ENCODE data around the gene MAST4. TPM values are rescaled to one million over a fixed set of nuclear protein-coding genes. Genes with fewer than 3 reads are reported as not detected.

The MAST4 gene
- total and polyA plus RNA-seq, 2 donors (not counting 1 experiment from before 2014, with no cell fraction given), result 7.0 to 15.2 TPM

GRCh38 chr5:66769839-66770617 is 173.8 kb downstream of the MAST4 start:
- no peaks in the 10 kb centered on the region for H4K20me1 ChIP-seq (ENCODE audit: control insufficient read depth, extremely low read depth, insufficient read depth, low read length)
- no peaks in the 10 kb centered on the region for H3K4me1 ChIP-seq (ENCODE audit: control insufficient read depth, extremely low read depth, insufficient read depth, low read length)
- no peaks in the 10 kb centered on the region for H3K27me3 ChIP-seq (ENCODE audit: control insufficient read depth, insufficient read depth, low read length)
- H3K4me3 ChIP-seq (replicated peaks in 1 of 4; ENCODE audit: control extremely low read depth in 1 of 4, insufficient read depth in 1 of 4, low read depth in 3 of 4, low read length in 4 of 4), result no peak overlapping the region
- H3K79me2 ChIP-seq (ENCODE audit: control insufficient read depth, insufficient read depth, low read length), result no peaks in the 10 kb centered on the region
- no peak overlapping the region for H3K9ac ChIP-seq (ENCODE audit: insufficient read depth, low read length)
- no peaks in the 10 kb centered on the region for H3K36me3 ChIP-seq (ENCODE audit: control insufficient read depth, insufficient read depth, low read length)
- no peak overlapping the region for H3K4me2 ChIP-seq (ENCODE audit: extremely low read depth, insufficient read depth, low read length)
- TF ChIP-seq EZH2 (IDR thresholded peaks at IDR 0.05; ENCODE audit: low read length, missing control alignments) (no peak), CTCF (conservative IDR thresholded peaks at IDR 0.05 in 1 of 2, IDR thresholded peaks at IDR 0.05 in 1 of 2; ENCODE audit: low read depth in 1 of 2, low read length in 2 of 2) (peak in 1 of 2 donors; percentile 24)
- no peak overlapping the region for H2AFZ ChIP-seq (ENCODE audit: low read length)
- H3K27ac ChIP-seq (ENCODE audit: insufficient read depth, low read length), result no peak overlapping the region
- DNase-seq (ENCODE audit: low read depth in 2 of 2), result peak; percentile 3 to 21
- no peaks in the 10 kb centered on the region for H3K9me3 ChIP-seq (ENCODE audit: control insufficient read depth, insufficient read depth, low read depth, low read length)

GRCh38 chr5:66777868-66778267 is 181.7 kb downstream of the MAST4 start:
- Histone ChIP-seq H3K27me3 (ENCODE audit: control insufficient read depth, insufficient read depth, low read length) (no peaks in the 10 kb centered on the region), H2AFZ (ENCODE audit: low read length) (no peak overlapping the region), H3K4me2 (ENCODE audit: extremely low read depth, insufficient read depth, low read length) (no peak overlapping the region), H3K27ac (ENCODE audit: insufficient read depth, low read length) (no peak overlapping the region), H3K79me2 (ENCODE audit: control insufficient read depth, insufficient read depth, low read length) (no peaks in the 10 kb centered on the region), H4K20me1 (ENCODE audit: control insufficient read depth, extremely low read depth, insufficient read depth, low read length) (no peaks in the 10 kb centered on the region), H3K9me3 (ENCODE audit: control insufficient read depth, insufficient read depth, low read depth, low read length) (no peaks in the 10 kb centered on the region), H3K4me1 (ENCODE audit: control insufficient read depth, extremely low read depth, insufficient read depth, low read length) (no peaks in the 10 kb centered on the region), H3K4me3 (replicated peaks in 1 of 4; ENCODE audit: control extremely low read depth in 1 of 4, insufficient read depth in 1 of 4, low read depth in 3 of 4, low read length in 4 of 4) (no peak overlapping the region), H3K36me3 (ENCODE audit: control insufficient read depth, insufficient read depth, low read length) (no peaks in the 10 kb centered on the region), H3K9ac (ENCODE audit: insufficient read depth, low read length) (no peak overlapping the region)
- TF ChIP-seq CTCF (conservative IDR thresholded peaks at IDR 0.05 in 1 of 2, IDR thresholded peaks at IDR 0.05 in 1 of 2; ENCODE audit: low read depth in 1 of 2, low read length in 2 of 2) (no peak), EZH2 (IDR thresholded peaks at IDR 0.05; ENCODE audit: low read length, missing control alignments) (no peak)
- peak in 1 of 2 donors; percentile 17 for DNase-seq (ENCODE audit: low read depth in 2 of 2)

GRCh38 chr5:66779528-66779927 is 183.3 kb downstream of the MAST4 start:
- TF ChIP-seq EZH2 (IDR thresholded peaks at IDR 0.05; ENCODE audit: low read length, missing control alignments), result no peak
- no peak for TF ChIP-seq CTCF (conservative IDR thresholded peaks at IDR 0.05 in 1 of 2, IDR thresholded peaks at IDR 0.05 in 1 of 2; ENCODE audit: low read depth in 1 of 2, low read length in 2 of 2)
- Histone ChIP-seq H3K9me3 (ENCODE audit: control insufficient read depth, insufficient read depth, low read depth, low read length) (no peaks in the 10 kb centered on the region), H3K9ac (ENCODE audit: insufficient read depth, low read length) (no peak overlapping the region), H3K79me2 (ENCODE audit: control insufficient read depth, insufficient read depth, low read length) (no peaks in the 10 kb centered on the region), H3K4me1 (ENCODE audit: control insufficient read depth, extremely low read depth, insufficient read depth, low read length) (no peaks in the 10 kb centered on the region), H3K27ac (ENCODE audit: insufficient read depth, low read length) (no peak overlapping the region), H2AFZ (ENCODE audit: low read length) (no peak overlapping the region), H4K20me1 (ENCODE audit: control insufficient read depth, extremely low read depth, insufficient read depth, low read length) (no peaks in the 10 kb centered on the region), H3K4me2 (ENCODE audit: extremely low read depth, insufficient read depth, low read length) (no peak overlapping the region), H3K27me3 (ENCODE audit: control insufficient read depth, insufficient read depth, low read length) (no peaks in the 10 kb centered on the region), H3K36me3 (ENCODE audit: control insufficient read depth, insufficient read depth, low read length) (no peaks in the 10 kb centered on the region), H3K4me3 (replicated peaks in 1 of 4; ENCODE audit: control extremely low read depth in 1 of 4, insufficient read depth in 1 of 4, low read depth in 3 of 4, low read length in 4 of 4) (no peak overlapping the region)
- peak in 1 of 2 donors; percentile 73 for DNase-seq (ENCODE audit: low read depth in 2 of 2)

Data from fibroblast of lung (primary cell).